K562 (cell line): ENCODE measurements around the gene TMEM217. TPM values are rescaled to one million over a fixed set of nuclear protein-coding genes. Genes with fewer than 3 reads are reported as not detected.
A peak's percentile ranks its signal among the peaks of the same experiment; 100 is the strongest.

ENCODE experiments used
- CHD4 ChIP-seq: fragments of 200-600 bp; sonication (generic); IDR thresholded peaks from 3 replicates; pipeline ENCODE4 v1.6.1; 2012; ENCODE audit warnings: low read depth, mild to moderate bottlenecking, mixed read lengths, low read length, inconsistent platforms; ENCODE audit not compliant: insufficient read depth, insufficient replicate concordance, poor library complexity, severe bottlenecking
- COPS2 ChIP-seq: fragments of 450-650 bp; conservative IDR thresholded peaks from 2 replicates; pipeline ENCODE4 v1.6.1; 2016; ENCODE audit warnings: mild to moderate bottlenecking, moderate library complexity
- CREB3 ChIP-seq: fragments of 450-650 bp; conservative IDR thresholded peaks from 2 replicates; pipeline ENCODE4 v1.6.1; 2016; ENCODE audit warnings: missing genetic modification characterization, low read depth, mild to moderate bottlenecking, missing compliant biosample characterization, moderate library complexity
- ELK3 ChIP-seq: fragments of 450-650 bp; formaldehyde crosslinking; IDR thresholded peaks from 2 replicates; pipeline ENCODE4 v1.4.0; 2020; ENCODE audit warnings: mild to moderate bottlenecking
- GTF2B ChIP-seq: IDR thresholded peaks from 2 replicates; pipeline ENCODE4 v1.6.1; 2011; ENCODE audit not compliant: insufficient read length; ENCODE audit errors: extremely low read depth
- HMG20B ChIP-seq: fragments of 250-450 bp; sonication (Bioruptor Pico); IDR thresholded peaks from 2 replicates; pipeline ENCODE4 v1.5.0; 2021; ENCODE audit warnings: mild to moderate bottlenecking
- HNRNPLL ChIP-seq: fragments of 200-400 bp; formaldehyde crosslinking; IDR thresholded peaks from 2 replicates; pipeline ENCODE4 v1.6.1; 2017; ENCODE audit warnings: low read length, low read depth, mild to moderate bottlenecking; ENCODE audit not compliant: poor library complexity, severe bottlenecking
- KDM2B ChIP-seq: fragments of 250-450 bp; sonication (Bioruptor Pico); IDR thresholded peaks from 2 replicates; pipeline ENCODE4 v1.8.0; 2021; ENCODE audit warnings: mild to moderate bottlenecking, moderate library complexity
- LEF1 ChIP-seq: fragments of 450-650 bp; IDR thresholded peaks from 2 replicates; pipeline ENCODE4 v1.6.1; 2016; ENCODE audit warnings: mild to moderate bottlenecking
- PHF8 ChIP-seq: fragments of 200-600 bp; sonication (generic); IDR thresholded peaks from 2 replicates; pipeline ENCODE4 v1.6.1; 2012; ENCODE audit warnings: mixed run types, mild to moderate bottlenecking, inconsistent platforms, low read length, moderate library complexity, borderline replicate concordance
- POLR2B ChIP-seq: fragments of 450-650 bp; IDR thresholded peaks from 2 replicates; pipeline ENCODE4 v1.6.1; 2018; ENCODE audit warnings: low read depth; ENCODE audit not compliant: partially characterized antibody
- RCOR1 ChIP-seq, 2 experiments: IDR thresholded peaks; 2 replicates each; pipeline ENCODE4 v1.6.1; 2012; ENCODE audit warnings: low read depth in 2 of 2, low read length in 2 of 2, borderline replicate concordance in 1 of 2, improper control_type of control experiment in 1 of 2
- THAP7 ChIP-seq: fragments of 250-450 bp; sonication (Bioruptor Pico); IDR thresholded peaks from 2 replicates; pipeline ENCODE4 v1.5.0; 2021
- USF1 ChIP-seq: sonication (generic); formaldehyde crosslinking; IDR thresholded peaks from 2 replicates; pipeline ENCODE4 v1.9.0; 2022; ENCODE audit warnings: mild to moderate bottlenecking, missing genetic modification reagents
- USF2 ChIP-seq: sonication (generic); formaldehyde crosslinking; IDR thresholded peaks from 2 replicates; pipeline ENCODE4 v1.5.0; 2020; ENCODE audit warnings: missing genetic modification reagents
- ZBTB9 ChIP-seq: fragments of 450-650 bp; formaldehyde crosslinking; IDR thresholded peaks from 2 replicates; pipeline ENCODE4 v1.4.0; 2020; ENCODE audit warnings: mild to moderate bottlenecking, moderate library complexity
- ZFP30 ChIP-seq: fragments of 250-450 bp; sonication (Bioruptor Pico); IDR thresholded peaks from 2 replicates; pipeline ENCODE4 v1.8.0; 2022; ENCODE audit warnings: moderate library complexity, mild to moderate bottlenecking, inconsistent platforms, borderline replicate concordance
- ZNF699 ChIP-seq: fragments of 250-450 bp; sonication (Bioruptor Pico); IDR thresholded peaks from 2 replicates; pipeline ENCODE4 v1.8.0; 2021; ENCODE audit warnings: mild to moderate bottlenecking, moderate library complexity; ENCODE audit not compliant: insufficient replicate concordance
- ZNF77 ChIP-seq: fragments of 250-450 bp; sonication (Bioruptor Pico); IDR thresholded peaks from 2 replicates; pipeline ENCODE4 v1.5.0; 2020
- polyA plus RNA-seq, 8 experiments: library from polyadenylated mRNA; depleted of rRNA in 4 of 8; stranded (reverse) in 5 of 8; unstranded in 3 of 8; fragments of >200 nt; fragmentation: Nextera tagmentation in 2 of 8; fragmentation: Illumina TruSeq in 1 of 8; extraction: Ambion mirVana in 2 of 8; extraction: Trizol in 1 of 8; gene quantifications; 2 replicates each; pipeline versions ENCODE4 v1.2.1 to v1.2.3, GENCODE V29; 2011 to 2014; ENCODE audit warnings: inconsistent platforms in 1 of 8, missing spikeins in 1 of 8
- total RNA-seq, 7 experiments: library from RNA; depleted of rRNA in 6 of 7; stranded (reverse); fragments of >200 nt in 6 of 7; fragmentation: Illumina TruSeq in 2 of 7; extraction: Trizol in 2 of 7; gene quantifications; 2 replicates each; pipeline versions ENCODE4 v1.2.1 to v1.2.3, GENCODE V29; 2011 to 2021; ENCODE audit warnings: low replicate concordance in 1 of 7

The TMEM217 gene
- total and polyA plus RNA-seq, 9 of the 15 experiments (the other 6 are each of a cell fraction or from before 2014, with no cell fraction given): 1.3 to 8.0 (median 1.9) TPM

GRCh38 chr6:37182736-37183590 lies 75.0 kb downstream of the TMEM217 start (continued):
- peak; percentile 75 for TF ChIP-seq ZBTB9 (CRISPR knock-in tag)
- no peak for TF ChIP-seq GTF2B
- no peak for TF ChIP-seq ELK3
- no peak for TF ChIP-seq CHD4
- no peak for TF ChIP-seq ZNF77 (CRISPR knock-in tag)
- no peak for TF ChIP-seq ZNF699 (CRISPR knock-in tag)
- no peak; the same call in 1 of the 2 replicates for TF ChIP-seq PHF8
- peak; percentile 96 for TF ChIP-seq LEF1
- TF ChIP-seq RCOR1 (IDR thresholded peaks at IDR 0.05; ENCODE audit: borderline replicate concordance in 1 of 2, low read depth in 2 of 2, low read length in 2 of 2): peak; percentile 93 to 97
- TF ChIP-seq HMG20B: no peak; the same call in 1 of the 2 replicates
- TF ChIP-seq USF2 (CRISPR knock-in tag): no peak
- TF ChIP-seq ZFP30 (CRISPR knock-in tag): no peak
- TF ChIP-seq USF1 (CRISPR knock-in tag): no peak; the same call in 1 of the 2 replicates
- TF ChIP-seq THAP7 (CRISPR knock-in tag): peak; percentile 80
- no peak for TF ChIP-seq KDM2B
- no peak for TF ChIP-seq COPS2
- TF ChIP-seq POLR2B: no peak
- peak; percentile 91 for TF ChIP-seq CREB3
- TF ChIP-seq HNRNPLL: no peak
